Esophagus squamous epithelium (tissue), 5 donors: Measurements from ENCODE around the gene STK11. TPM values are rescaled to one million over a fixed set of nuclear protein-coding genes. Genes with fewer than 3 reads are reported as not detected.

Source experiments
- DNase-seq: peaks from one replicate; lab custom pipeline; 2025; lab: John Stamatoyannopoulos, UW
- H3K27ac ChIP-seq, 4 donors: fragments of 200-600 bp; sonication (generic); one replicate each; pipeline ENCODE4 v1.5.1; 2016 to 2019; ENCODE audit warnings: mild to moderate bottlenecking in 1 of 4
- H3K27me3 ChIP-seq, 4 donors: fragments of 200-600 bp; sonication (generic); 1 replicate in 3 of 4; 2 replicates in 1 of 4; pipeline versions ENCODE4 v1.5.1 to v1.6.0; 2017 to 2021; ENCODE audit warnings: antibody characterized with exemption in 1 of 4
- H3K36me3 ChIP-seq, 3 donors: fragments of 200-600 bp; sonication (generic); one replicate each; pipeline ENCODE4 v1.5.1; 2016 to 2019
- H3K4me1 ChIP-seq, 3 donors: fragments of 200-600 bp; sonication (generic); one replicate each; pipeline ENCODE4 v1.5.1; 2017 to 2019
- H3K4me3 ChIP-seq, 4 donors: fragments of 200-600 bp; sonication (generic); 1 replicate in 3 of 4; 2 replicates in 1 of 4; pipeline ENCODE4 v1.5.1; 2016 to 2019; ENCODE audit warnings: mild to moderate bottlenecking in 2 of 4, moderate library complexity in 1 of 4
- H3K9me3 ChIP-seq, 3 donors: fragments of 200-600 bp; sonication (generic); one replicate each; pipeline ENCODE4 v1.5.1; 2016 to 2019
- POLR2A ChIP-seq, 4 donors: fragments of 450-650 bp; IDR thresholded peaks; one replicate each; pipeline ENCODE4 v1.6.1; 2017; ENCODE audit warnings: antibody characterized with exemption in 4 of 4, mild to moderate bottlenecking in 4 of 4, moderate library complexity in 3 of 4
- WGBS, 2 donors: methylation state at CpG; one replicate each; pipeline ENCODE4 v1.1.5; 2018; 5-methylcytosine and 5-hydroxymethylcytosine counted together
- intact Hi-C: fragments of 100-400 bp; cut with DNase I; formaldehyde crosslinking; loops from one replicate; pipeline ENCODE4 v1.15.0; 2022
- total RNA-seq, 4 donors: library from RNA; depleted of rRNA; stranded (reverse); fragments of >200 nt; gene quantifications; one replicate each; pipeline ENCODE4 v1.1.0, GENCODE V29; 2016
- TF ChIP-seq, protein P1 (sequence below), 6 experiments: fragments of 450-650 bp in 4 of 6; fragments of 200-600 bp in 2 of 6; sonication (generic) in 2 of 6; IDR thresholded peaks; one replicate each; pipeline ENCODE4 v1.5.1; 2016 to 2019; ENCODE audit warnings: antibody characterized with exemption in 6 of 6, mild to moderate bottlenecking in 4 of 6, moderate library complexity in 4 of 6
- donor health status: DM: yes; HTN: yes; CAD: no.

STK11 gene
- total RNA-seq, 4 donors from 2014 or later: 59.3 to 68.5 (median 61.6) TPM

DNA sequence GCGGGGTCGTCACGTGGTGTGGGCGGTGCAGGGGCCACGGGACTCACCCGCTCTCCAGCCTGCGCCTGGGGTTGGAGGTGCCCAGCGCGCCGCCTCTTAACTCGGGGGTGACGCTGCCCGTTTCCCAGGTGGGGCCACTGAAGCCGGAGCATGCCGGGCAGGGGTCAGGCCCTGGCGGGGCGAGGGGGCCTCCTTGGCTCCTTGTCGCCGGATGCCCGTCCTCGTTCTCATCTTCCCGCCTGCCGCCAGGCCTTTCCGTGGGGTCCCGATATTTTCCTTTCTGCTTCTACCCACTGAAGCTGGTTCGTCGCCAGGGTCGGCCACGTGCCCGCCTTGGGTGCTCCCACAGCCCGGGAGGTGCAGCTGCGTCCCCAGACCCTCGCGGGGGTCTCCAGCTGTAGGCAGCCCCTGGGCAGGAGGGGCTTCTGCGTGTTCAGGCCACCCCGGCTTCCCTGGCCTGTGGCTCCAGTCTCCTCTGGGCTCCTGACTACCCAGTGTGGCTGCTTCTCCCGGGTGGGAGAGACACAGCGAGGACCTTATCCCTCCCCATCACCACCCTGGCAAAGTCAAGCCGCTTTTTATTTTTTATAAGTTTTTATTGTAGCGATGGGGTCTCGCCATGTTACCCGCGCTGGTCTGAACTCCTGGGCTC, 70.5 kb downstream of the STK11 start:
- TF ChIP-seq POLR2A (IDR thresholded peaks at IDR 0.05): no peak
- TF ChIP-seq, protein P1, sequence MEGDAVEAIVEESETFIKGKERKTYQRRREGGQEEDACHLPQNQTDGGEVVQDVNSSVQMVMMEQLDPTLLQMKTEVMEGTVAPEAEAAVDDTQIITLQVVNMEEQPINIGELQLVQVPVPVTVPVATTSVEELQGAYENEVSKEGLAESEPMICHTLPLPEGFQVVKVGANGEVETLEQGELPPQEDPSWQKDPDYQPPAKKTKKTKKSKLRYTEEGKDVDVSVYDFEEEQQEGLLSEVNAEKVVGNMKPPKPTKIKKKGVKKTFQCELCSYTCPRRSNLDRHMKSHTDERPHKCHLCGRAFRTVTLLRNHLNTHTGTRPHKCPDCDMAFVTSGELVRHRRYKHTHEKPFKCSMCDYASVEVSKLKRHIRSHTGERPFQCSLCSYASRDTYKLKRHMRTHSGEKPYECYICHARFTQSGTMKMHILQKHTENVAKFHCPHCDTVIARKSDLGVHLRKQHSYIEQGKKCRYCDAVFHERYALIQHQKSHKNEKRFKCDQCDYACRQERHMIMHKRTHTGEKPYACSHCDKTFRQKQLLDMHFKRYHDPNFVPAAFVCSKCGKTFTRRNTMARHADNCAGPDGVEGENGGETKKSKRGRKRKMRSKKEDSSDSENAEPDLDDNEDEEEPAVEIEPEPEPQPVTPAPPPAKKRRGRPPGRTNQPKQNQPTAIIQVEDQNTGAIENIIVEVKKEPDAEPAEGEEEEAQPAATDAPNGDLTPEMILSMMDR (IDR thresholded peaks at IDR 0.05): peak in 1 of 6 experiments; percentile 7

DNA sequence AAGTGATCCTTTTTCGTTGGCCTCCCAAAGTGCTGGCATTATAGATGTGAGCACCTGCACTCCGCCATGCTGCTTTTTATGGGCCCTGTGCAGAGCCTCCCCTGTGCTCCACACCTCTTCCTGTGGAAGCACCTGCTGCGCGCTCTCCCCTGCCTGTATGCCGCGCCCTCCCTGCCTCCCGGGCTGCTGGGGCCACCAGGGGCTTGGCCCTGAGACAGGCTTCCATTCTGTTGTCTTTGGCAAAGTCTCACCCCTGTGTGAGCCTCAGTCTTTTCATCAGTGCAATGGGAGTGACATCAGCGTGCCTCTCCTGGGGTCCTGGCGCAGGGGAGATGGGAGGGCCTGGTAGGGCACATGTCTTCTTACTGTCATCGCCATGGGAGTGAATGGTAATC, 71.0 kb downstream of the STK11 start:
- peaks cover 26 to 65% (median 28%) of the 10 kb centered on the region in 3 donors for H3K36me3 ChIP-seq
- WGBS, 2 donors: 45 to 70% methylated on average over 3 to 7 of the region's 10 CpGs
- DNase-seq: no peak
- no peaks in the 10 kb centered on the region for H3K9me3 ChIP-seq
- no peak for TF ChIP-seq POLR2A (IDR thresholded peaks at IDR 0.05)
- TF ChIP-seq, protein P1 (IDR thresholded peaks at IDR 0.05): no peak
- no peaks in the 10 kb centered on the region for H3K27me3 ChIP-seq
- peak overlapping the region in 3 of 4 donors; percentile 94 to 99 (median 98) for H3K27ac ChIP-seq
- peaks cover 39 to 60% (median 45%) of the 10 kb centered on the region in 3 donors for H3K4me1 ChIP-seq
- intact Hi-C loops: loop anchor here (10.0 kb wide), 1 partner anchor 128 kb away; the partner anchor contains the start of genes DAZAP1 and GAMT
- peak overlapping the region; percentile 49 to 86 (median 70) for H3K4me3 ChIP-seq

More for the DNA sequence above, 70.5 kb downstream of the STK11 start:
- no peaks in the 10 kb centered on the region for H3K27me3 ChIP-seq
- peak overlapping the region; percentile 49 to 86 (median 70) for H3K4me3 ChIP-seq
- WGBS, 2 donors: 10 to 31% methylated on average over 7 to 27 of the region's 43 CpGs
- peaks cover 26 to 70% (median 28%) of the 10 kb centered on the region in 3 donors for H3K36me3 ChIP-seq
- peaks cover 45 to 66% (median 51%) of the 10 kb centered on the region in 3 donors for H3K4me1 ChIP-seq
- no peak for DNase-seq
- no peaks in the 10 kb centered on the region for H3K9me3 ChIP-seq
- peak overlapping the region; percentile 94 to 99 (median 98) for H3K27ac ChIP-seq
- intact Hi-C loops: loop anchor here (10.0 kb wide), 1 partner anchor 129 kb away; the partner anchor contains the start of genes DAZAP1 and GAMT

DNA sequence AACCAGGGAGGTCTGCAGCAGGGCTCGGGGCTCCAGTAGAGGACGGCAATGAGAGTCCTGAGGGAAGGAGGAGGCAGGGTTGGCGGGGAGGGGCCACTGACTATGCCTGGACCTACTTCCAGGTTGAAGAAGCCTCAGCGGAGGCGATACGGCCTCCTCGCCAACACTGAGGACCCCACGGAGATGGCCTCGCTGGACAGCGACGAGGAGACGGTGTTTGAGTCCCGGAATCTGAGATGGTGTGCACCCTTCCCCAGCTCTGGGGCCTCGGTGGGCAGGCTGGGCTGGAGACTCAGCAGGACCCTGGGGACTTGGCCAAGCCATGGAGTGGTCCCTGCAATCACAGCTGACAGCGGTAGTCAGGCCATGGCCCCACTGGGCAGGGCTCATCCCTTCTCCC, 71.5 kb downstream of the STK11 start:
- intact Hi-C loops: loop anchor here (10.0 kb wide), 1 partner anchor 128 kb away; the partner anchor contains the start of genes DAZAP1 and GAMT
- DNase-seq: no peak
- Histone ChIP-seq H3K27me3 (no peaks in the 10 kb centered on the region), H3K27ac (no peak overlapping the region), H3K4me1 (peaks cover 35 to 56% (median 41%) of the 10 kb centered on the region in 3 donors), H3K9me3 (no peaks in the 10 kb centered on the region), H3K4me3 (no peak overlapping the region), H3K36me3 (peaks cover 24 to 61% (median 28%) of the 10 kb centered on the region in 3 donors)
- TF ChIP-seq, protein P1 (IDR thresholded peaks at IDR 0.05): no peak
- no peak for TF ChIP-seq POLR2A (IDR thresholded peaks at IDR 0.05)
- whole genome bisulfite sequencing, 2 donors: 92 to 95% methylated on average over 10 to 11 of the region's 15 CpGs

Other genes with a start within 250 kb of the STK11 start
- 10 to 100 TPM; 28.2 to 70.1 (median 53.0) TPM for gene WDR18, start 221.4 kb upstream of the STK11 start, total RNA-seq
- gene GRIN3B, start 205.4 kb upstream of the STK11 start, total RNA-seq: not detected
- 100 to 1,000 TPM; 101 to 182 (median 146) TPM for gene TMEM259, start 184.7 kb upstream of the STK11 start, total RNA-seq
- not detected for gene RNU6-2, start 184.3 kb upstream of the STK11 start, total RNA-seq
- gene CNN2, start 179.2 kb upstream of the STK11 start, total RNA-seq: 100 to 1,000 TPM in 2 of 4 donors, 10 to 100 TPM in 2; 79.0 to 125 (median 105) TPM
- 10 to 100 TPM; 12.6 to 24.4 (median 18.7) TPM for gene ABCA7, start 165.7 kb upstream of the STK11 start, total RNA-seq
- gene ARHGAP45, start 138.6 kb upstream of the STK11 start, total RNA-seq: 10 to 100 TPM in 3 of 4 donors, 1 to 10 TPM in 1; 8.2 to 39.3 (median 12.5) TPM
- 100 to 1,000 TPM; 113 to 198 (median 166) TPM for gene POLR2E, start 110.4 kb upstream of the STK11 start, total RNA-seq
- gene GPX4, start 101.8 kb upstream of the STK11 start, total RNA-seq: 100 to 1,000 TPM; 108 to 405 (median 244) TPM
- 10 to 100 TPM; 31.3 to 84.3 (median 68.3) TPM for gene SBNO2, start 31.5 kb upstream of the STK11 start, total RNA-seq
- gene CBARP, start 32.2 kb downstream of the STK11 start, total RNA-seq: 1 to 10 TPM in 3 of 4 donors, under 1 TPM in 1; 0.38 to 1.6 (median 1.2) TPM
- gene ATP5F1D, start 36.0 kb downstream of the STK11 start, total RNA-seq: 100 to 1,000 TPM in 3 of 4 donors, 10 to 100 TPM in 1; 83.4 to 171 (median 132) TPM
- 10 to 100 TPM; 12.4 to 65.0 (median 40.4) TPM for gene MIDN, start 42.8 kb downstream of the STK11 start, total RNA-seq
- 100 to 1,000 TPM; 116 to 415 (median 238) TPM for gene CIRBP, start 63.6 kb downstream of the STK11 start, total RNA-seq
- 10 to 100 TPM; 31.5 to 69.8 (median 50.5) TPM for gene FAM174C, start 69.8 kb downstream of the STK11 start, total RNA-seq
- gene EFNA2, start 80.1 kb downstream of the STK11 start, total RNA-seq: not detected
- 100 to 1,000 TPM; 124 to 191 (median 165) TPM for gene NDUFS7, start 178.1 kb downstream of the STK11 start, total RNA-seq
- gene GAMT, start 195.8 kb downstream of the STK11 start, total RNA-seq: 10 to 100 TPM in 3 of 4 donors, 1 to 10 TPM in 1; 2.4 to 40.0 (median 13.1) TPM
- 10 to 100 TPM; 60.2 to 76.0 (median 69.0) TPM for gene DAZAP1, start 201.8 kb downstream of the STK11 start, total RNA-seq
- gene RPS15, start 232.6 kb downstream of the STK11 start, total RNA-seq: 1,000 to 10,000 TPM; 2,502 to 3,774 (median 3,129) TPM
- under 1 TPM in 1 of 4 donors, not detected in 3; under 0.01 TPM for gene APC2, start 244.3 kb downstream of the STK11 start, total RNA-seq